ENCODE measurements around the gene PABPC5.

- no peak for TF ChIP-seq EZH2 (IDR thresholded peaks at IDR 0.05; ENCODE audit: low read depth)
- TF ChIP-seq, protein P1, sequence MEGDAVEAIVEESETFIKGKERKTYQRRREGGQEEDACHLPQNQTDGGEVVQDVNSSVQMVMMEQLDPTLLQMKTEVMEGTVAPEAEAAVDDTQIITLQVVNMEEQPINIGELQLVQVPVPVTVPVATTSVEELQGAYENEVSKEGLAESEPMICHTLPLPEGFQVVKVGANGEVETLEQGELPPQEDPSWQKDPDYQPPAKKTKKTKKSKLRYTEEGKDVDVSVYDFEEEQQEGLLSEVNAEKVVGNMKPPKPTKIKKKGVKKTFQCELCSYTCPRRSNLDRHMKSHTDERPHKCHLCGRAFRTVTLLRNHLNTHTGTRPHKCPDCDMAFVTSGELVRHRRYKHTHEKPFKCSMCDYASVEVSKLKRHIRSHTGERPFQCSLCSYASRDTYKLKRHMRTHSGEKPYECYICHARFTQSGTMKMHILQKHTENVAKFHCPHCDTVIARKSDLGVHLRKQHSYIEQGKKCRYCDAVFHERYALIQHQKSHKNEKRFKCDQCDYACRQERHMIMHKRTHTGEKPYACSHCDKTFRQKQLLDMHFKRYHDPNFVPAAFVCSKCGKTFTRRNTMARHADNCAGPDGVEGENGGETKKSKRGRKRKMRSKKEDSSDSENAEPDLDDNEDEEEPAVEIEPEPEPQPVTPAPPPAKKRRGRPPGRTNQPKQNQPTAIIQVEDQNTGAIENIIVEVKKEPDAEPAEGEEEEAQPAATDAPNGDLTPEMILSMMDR (conservative IDR thresholded peaks at IDR 0.05) = no peak
These were observed at the start of gene PABPC5 for GRCh38 chrX:91434351-91435168.
